ENCODE data around the gene FOXN4. TPM values are rescaled to one million over a fixed set of nuclear protein-coding genes. Genes with fewer than 3 reads are reported as not detected.
"Not testable (repeated sequence)": the region's sequence is repeated elsewhere in the genome, so short reads cannot be mapped to it uniquely, and the experiment has no call there.

The FOXN4 gene
- total RNA-seq, 2 donors from 2014 or later = not detected

- Histone ChIP-seq H3K4me1 (ENCODE audit: control insufficient read depth in 1 of 2, low read depth in 2 of 2) (no peaks in the 10 kb centered on the region), H3K4me3 (no peak overlapping the region), H3K27me3 (replicated peaks; ENCODE audit: insufficient read depth) (no peaks in the 10 kb centered on the region), H3K9me3 (no peaks in the 10 kb centered on the region), H3K27ac (no peak overlapping the region), H3K36me3 (no peaks in the 10 kb centered on the region)
- DNase-seq (ENCODE audit: low spot score) (no peak), ATAC-seq (ENCODE audit: insufficient number of reproducible peaks, low FRiP score, low read depth) (no peak)
- no peak for TF ChIP-seq CTCF (IDR thresholded peaks at IDR 0.05)
Measured at GRCh38 chr12:109329003-109329402, 19.9 kb upstream of the FOXN4 start.

GRCh38 chr12:109321294-109321693 is 12.2 kb upstream of the FOXN4 start:
- not testable (repeated sequence) for H3K27ac ChIP-seq; H3K4me3 ChIP-seq; DNase-seq (ENCODE audit: low spot score); H3K9me3 ChIP-seq; ATAC-seq (ENCODE audit: insufficient number of reproducible peaks, low FRiP score, low read depth); H3K36me3 ChIP-seq; H3K4me1 ChIP-seq (ENCODE audit: control insufficient read depth in 1 of 2, low read depth in 2 of 2); H3K27me3 ChIP-seq (replicated peaks; ENCODE audit: insufficient read depth)

GRCh38 chr12:109310247-109311125 is 1.4 kb upstream of the FOXN4 start:
- Histone ChIP-seq H3K9me3 (no peaks in the 10 kb centered on the region), H3K36me3 (no peaks in the 10 kb centered on the region), H3K4me3 (peak overlapping the region; percentile 58), H3K4me1 (ENCODE audit: control insufficient read depth in 1 of 2, low read depth in 2 of 2) (peaks cover 12% of the 10 kb centered on the region in 2 donors), H3K27ac (no peak overlapping the region), H3K27me3 (replicated peaks; ENCODE audit: insufficient read depth) (peaks cover 17% of the 10 kb centered on the region)
- DNase-seq (ENCODE audit: low spot score) (no peak), ATAC-seq (ENCODE audit: insufficient number of reproducible peaks, low FRiP score, low read depth) (no peak)
- TF ChIP-seq CTCF (IDR thresholded peaks at IDR 0.05) = no peak

GRCh38 chr12:109309381-109310246 is 530 bp upstream of the FOXN4 start:
- no peak for TF ChIP-seq CTCF (IDR thresholded peaks at IDR 0.05)
- DNase-seq (ENCODE audit: low spot score) (no peak), ATAC-seq (ENCODE audit: insufficient number of reproducible peaks, low FRiP score, low read depth) (no peak)
- Histone ChIP-seq H3K27ac (no peak overlapping the region), H3K4me3 (peak overlapping the region; percentile 64), H3K36me3 (no peaks in the 10 kb centered on the region), H3K4me1 (ENCODE audit: control insufficient read depth in 1 of 2, low read depth in 2 of 2) (peaks cover 12% of the 10 kb centered on the region in 2 donors), H3K9me3 (no peaks in the 10 kb centered on the region), H3K27me3 (replicated peaks; ENCODE audit: insufficient read depth) (peaks cover 17% of the 10 kb centered on the region)

GRCh38 chr12:109307051-109307450 is 2.0 kb downstream of the FOXN4 start:
- H3K27ac ChIP-seq = no peak overlapping the region
- H3K4me1 ChIP-seq (ENCODE audit: control insufficient read depth in 1 of 2, low read depth in 2 of 2) = peaks cover 12% of the 10 kb centered on the region in 2 donors
- TF ChIP-seq CTCF (IDR thresholded peaks at IDR 0.05) = no peak
- DNase-seq (ENCODE audit: low spot score) (no peak), ATAC-seq (ENCODE audit: insufficient number of reproducible peaks, low FRiP score, low read depth) (no peak)
- H3K4me3 ChIP-seq = no peak overlapping the region
- no peaks in the 10 kb centered on the region for H3K36me3 ChIP-seq
- H3K27me3 ChIP-seq (replicated peaks; ENCODE audit: insufficient read depth) = peaks cover 17% of the 10 kb centered on the region
- no peaks in the 10 kb centered on the region for H3K9me3 ChIP-seq

All from thoracic aorta (tissue), 2 donors.